HepG2 (cell line): Measurements from ENCODE around the gene GATA3. TPM values are rescaled to one million over a fixed set of nuclear protein-coding genes. Genes with fewer than 3 reads are reported as not detected.

Experiments
- ATAC-seq: fragments of 200-7000 bp; cut with Tn5 transposase; 3 replicates; pipeline ENCODE4 v1.9.1; 2020; ENCODE audit warnings: mild to moderate bottlenecking, moderate library complexity
- BruUV-seq: library from RNA; stranded (reverse); fragments of 400-500 nt; replicated peaks from 2 replicates; lab custom pipeline; 2021; lab: Mats Ljungman, UMichigan
- CTCF ChIA-PET: fragments of 300-600 bp; formaldehyde crosslinking; extraction: SDS; loops from one replicate; lab custom pipeline; 2021; ENCODE audit warnings: low total read pairs, inconsistent platforms, low intra/inter-chr PET ratio; lab: Yijun Ruan, JAX
- POLR2A ChIA-PET: fragments of 350-600 bp; sonication (Branson Sonifier 250); formaldehyde crosslinking; loops from one replicate; lab custom pipeline; 2020; ENCODE audit warnings: antibody characterized with exemption, inconsistent platforms; lab: Yijun Ruan, JAX
- DNase-seq: peaks from one replicate; pipeline ENCODE4 v3.0.0-alpha.2; 2015; ENCODE audit warnings: low spot score
- FAIRE-seq: peaks from 3 replicates; lab custom pipeline; 2011; peaks lifted over from hg19 to GRCh38; lab: Jason Lieb, UNC
- H2AFZ ChIP-seq: one replicate; pipeline ENCODE4 v1.6.1; 2011; ENCODE audit warnings: low read length, inconsistent platforms
- H3K27ac ChIP-seq: fragments of 300-600 bp; 3 replicates; pipeline ENCODE4 v1.8.0; 2011; ENCODE audit warnings: mixed run types, mild to moderate bottlenecking, mixed read lengths, low read length, inconsistent platforms; ENCODE audit not compliant: insufficient read depth; ENCODE audit errors: extremely low read length
- H3K27me3 ChIP-seq, 2 experiments: fragments of 200-600 bp in 1 of 2; 2 replicates in 1 of 2; 3 replicates in 1 of 2; pipeline versions ENCODE4 v1.6.0 to v1.8.0; 2011; ENCODE audit warnings: low read length in 2 of 2, mild to moderate bottlenecking in 2 of 2, moderate library complexity in 2 of 2, inconsistent platforms in 1 of 2; ENCODE audit not compliant: insufficient read depth in 2 of 2, control insufficient read depth in 1 of 2
- H3K36me3 ChIP-seq, 2 experiments: fragments of 200-600 bp in 1 of 2; replicated peaks in 1 of 2; 2 replicates in 1 of 2; 3 replicates in 1 of 2; pipeline versions ENCODE4 v1.5.1 to v1.8.0; 2011; ENCODE audit warnings: low read length in 2 of 2, inconsistent platforms in 1 of 2; ENCODE audit not compliant: insufficient read depth in 2 of 2, control insufficient read depth in 1 of 2
- H3K4me1 ChIP-seq: 2 replicates; pipeline ENCODE4 v1.5.1; 2012; ENCODE audit warnings: low read length, inconsistent platforms; ENCODE audit not compliant: insufficient read depth
- H3K4me2 ChIP-seq: 2 replicates; pipeline ENCODE4 v1.6.0; 2011; ENCODE audit warnings: low read depth, low read length, inconsistent platforms
- H3K4me3 ChIP-seq, 3 experiments: fragments of 200-600 bp in 1 of 3; sonication (generic), shearing (Covaris generic) in 1 of 3; replicated peaks in 1 of 3; 2 replicates each; pipeline ENCODE4 v1.5.1; 2011 to 2016; ENCODE audit warnings: low read length in 3 of 3, inconsistent platforms in 2 of 3, low read depth in 2 of 3, mild to moderate bottlenecking in 2 of 3, control low read depth in 1 of 3, mixed read lengths in 1 of 3; ENCODE audit not compliant: insufficient read depth in 1 of 3
- H3K79me2 ChIP-seq: one replicate; pipeline ENCODE4 v1.6.1; 2011; ENCODE audit warnings: low read length, inconsistent platforms; ENCODE audit not compliant: insufficient read depth
- H3K9ac ChIP-seq: 2 replicates; pipeline ENCODE4 v1.6.0; 2011; ENCODE audit warnings: mild to moderate bottlenecking, low read depth, low read length, inconsistent platforms; ENCODE audit not compliant: insufficient read depth
- H3K9me3 ChIP-seq: 2 replicates; pipeline ENCODE4 v1.5.1; 2012; ENCODE audit warnings: mild to moderate bottlenecking, low read length
- H4K20me1 ChIP-seq: 2 replicates; pipeline ENCODE4 v1.6.0; 2011; ENCODE audit warnings: inconsistent platforms, mild to moderate bottlenecking, low read length, moderate library complexity; ENCODE audit not compliant: insufficient read depth
- AGO2 ChIP-seq: fragments of 200-400 bp; formaldehyde crosslinking; optimal IDR thresholded peaks from 2 replicates; pipeline ENCODE3; 2017; ENCODE audit warnings: mild to moderate bottlenecking, low read depth, low read length, moderate library complexity
- HBP1 ChIP-seq: IDR thresholded peaks from 2 replicates; pipeline ENCODE4 v1.6.1; 2016; ENCODE audit warnings: low read depth, control low read depth
- NKX3-1 ChIP-seq: sonication (generic); formaldehyde crosslinking; IDR thresholded peaks from 2 replicates; pipeline ENCODE4 v1.5.0; 2020; ENCODE audit warnings: missing genetic modification reagents
- REST ChIP-seq, 2 experiments: IDR thresholded peaks; 2 replicates each; pipeline ENCODE4 v1.6.1; 2011 to 2012; ENCODE audit warnings: low read length in 2 of 2, borderline replicate concordance in 1 of 2, low read depth in 1 of 2, mild to moderate bottlenecking in 1 of 2, moderate library complexity in 1 of 2
- SP140L ChIP-seq: sonication (generic); formaldehyde crosslinking; IDR thresholded peaks from 2 replicates; pipeline ENCODE4 v1.4.0; 2020; ENCODE audit warnings: missing genetic modification reagents, borderline replicate concordance
- ZNF652 ChIP-seq: IDR thresholded peaks from 2 replicates; pipeline ENCODE4 v1.6.1; 2016; ENCODE audit warnings: low read depth, borderline replicate concordance
- ZNF891 ChIP-seq: sonication (generic); formaldehyde crosslinking; IDR thresholded peaks from 2 replicates; pipeline ENCODE4 v1.5.0; 2020; ENCODE audit warnings: mild to moderate bottlenecking, missing genetic modification reagents
- WGBS: methylation state at CpG from one replicate; pipeline ENCODE4 v1.1.6; 2017; ENCODE audit warnings: low lambda C conversion rate; 5-methylcytosine and 5-hydroxymethylcytosine counted together
- in situ Hi-C: cut with HindIII; loops from 2 replicates; pipeline ENCODE4 v1.10.0; 2017; ENCODE audit warnings: low pct_unique_long_range_greater_than_20kb; ENCODE audit not compliant: extremely low pct_ligation_motif_present
- intact Hi-C: fragments of 100-400 bp; cut with micrococcal nuclease; formaldehyde crosslinking; loops from one replicate; pipeline ENCODE4 v1.10.0; 2022; ENCODE audit not compliant: unreplicated experiment
- polyA plus RNA-seq, 8 experiments: library from polyadenylated mRNA; depleted of rRNA in 3 of 8; stranded (reverse) in 7 of 8; unstranded in 1 of 8; fragments of >200 nt; fragmentation: Illumina TruSeq in 4 of 8; extraction: Trizol in 4 of 8; gene quantifications; 2 replicates each; pipeline versions ENCODE4 v1.2.1 to v1.2.3, GENCODE V29; 2011 to 2016; ENCODE audit warnings: low read depth in 4 of 8, missing spikeins in 1 of 8, mixed read lengths in 1 of 8; ENCODE audit not compliant: insufficient read depth in 1 of 8
- total RNA-seq, 5 experiments: library from RNA; depleted of rRNA; stranded (reverse); fragments of >200 nt; fragmentation: Illumina TruSeq; extraction: Trizol; gene quantifications; 2 replicates each; pipeline ENCODE4 v1.2.3, GENCODE V29; 2016; ENCODE audit warnings: low read depth in 1 of 5

The GATA3 gene
- total and polyA plus RNA-seq, 2 of the 13 experiments (the other 11 are each of a cell fraction or from before 2014, with no cell fraction given), result not detected

GRCh38 chr10:8056378-8056777, 1.9 kb downstream of the GATA3 start:
- 62% methylated on average over 6 of the region's 6 CpGs for WGBS

More at GRCh38 chr10:8056378-8056777, 1.9 kb downstream of the GATA3 start:
- H3K4me3 ChIP-seq, result no peak overlapping the region
- no peak overlapping the region for H3K27ac ChIP-seq
- in situ Hi-C loops (no loop called here), intact Hi-C loops (no loop called here)
- no peaks in the 10 kb centered on the region for H3K79me2 ChIP-seq
- H3K27me3 ChIP-seq, result peaks cover 16 to 87% of the 10 kb centered on the region in 2 experiments
- no peak overlapping the region for H2AFZ ChIP-seq
- DNase-seq (no peak), FAIRE-seq (no peak), ATAC-seq (no peak)
- no TSS peak for BruUV-seq
- no peaks in the 10 kb centered on the region for H3K4me1 ChIP-seq
- ChIA-PET CTCF (no interaction called here), POLR2A (no interaction called here)
- H3K9ac ChIP-seq, result no peak overlapping the region
- H3K4me2 ChIP-seq, result no peak overlapping the region
- no peaks in the 10 kb centered on the region for H3K36me3 ChIP-seq
- peaks cover 8% of the 10 kb centered on the region; the same call in 1 of the 2 replicates for H4K20me1 ChIP-seq
- no peaks in the 10 kb centered on the region for H3K9me3 ChIP-seq
- TF ChIP-seq SP140L (CRISPR knock-in tag) (no peak), AGO2 (no peak), NKX3-1 (CRISPR knock-in tag) (no peak), HBP1 (CRISPR knock-in tag) (no peak), ZNF652 (CRISPR knock-in tag) (no peak), REST (IDR thresholded peaks at IDR 0.05; ENCODE audit: borderline replicate concordance in 1 of 2, low read depth in 1 of 2, low read length in 2 of 2) (no peak), ZNF891 (CRISPR knock-in tag) (no peak)
